Smooth muscle cell (in vitro differentiated cells): ENCODE data around the gene WDR5. TPM values are rescaled to one million over a fixed set of nuclear protein-coding genes. Genes with fewer than 3 reads are reported as not detected.

Experiments used
- DNase-seq: peaks from one replicate; lab custom pipeline; 2025; ENCODE audit not compliant: unreplicated experiment; lab: John Stamatoyannopoulos, UW
- H2AFZ ChIP-seq: fragments of 200-600 bp; sonication (generic); 2 replicates; pipeline ENCODE4 v1.6.0; 2016; ENCODE audit warnings: antibody characterized with exemption, low read depth, mild to moderate bottlenecking
- H3F3A ChIP-seq: fragments of 200-600 bp; sonication (generic); 2 replicates; pipeline ENCODE4 v1.6.0; 2017; ENCODE audit warnings: antibody characterized with exemption, low read depth
- H3K27ac ChIP-seq: fragments of 200-600 bp; sonication (generic); 2 replicates; pipeline ENCODE4 v1.5.1; 2016; ENCODE audit warnings: low read depth, mild to moderate bottlenecking
- H3K27me3 ChIP-seq: fragments of 200-600 bp; sonication (generic); 2 replicates; pipeline ENCODE4 v1.6.1; 2016; ENCODE audit warnings: low read depth, mild to moderate bottlenecking
- H3K36me3 ChIP-seq: fragments of 200-600 bp; sonication (generic); 2 replicates; pipeline ENCODE4 v1.5.1; 2016; ENCODE audit warnings: low read depth
- H3K4me1 ChIP-seq: fragments of 200-600 bp; sonication (generic); 2 replicates; pipeline ENCODE4 v1.5.1; 2016; ENCODE audit warnings: low read depth
- H3K4me2 ChIP-seq: fragments of 200-600 bp; sonication (generic); 2 replicates; pipeline ENCODE4 v1.6.0; 2016; ENCODE audit warnings: mild to moderate bottlenecking
- H3K4me3 ChIP-seq: fragments of 200-600 bp; sonication (generic); 2 replicates; pipeline ENCODE4 v1.5.1; 2016; ENCODE audit warnings: mild to moderate bottlenecking
- H3K79me2 ChIP-seq: fragments of 200-600 bp; sonication (generic); 2 replicates; pipeline ENCODE4 v1.6.0; 2016; ENCODE audit warnings: low read depth, mild to moderate bottlenecking
- H3K9ac ChIP-seq: fragments of 200-600 bp; sonication (generic); 2 replicates; pipeline ENCODE4 v1.6.0; 2016; ENCODE audit warnings: low read depth
- H3K9me3 ChIP-seq: fragments of 200-600 bp; sonication (generic); replicated peaks from 2 replicates; pipeline ENCODE4 v1.5.1; 2016; ENCODE audit warnings: low read depth
- H4K20me1 ChIP-seq: fragments of 200-600 bp; sonication (generic); 2 replicates; pipeline ENCODE4 v1.6.0; 2016; ENCODE audit warnings: low read depth
- CTCF ChIP-seq: fragments of 200-600 bp; sonication (generic); IDR thresholded peaks from 2 replicates; pipeline ENCODE4 v1.5.1; 2017; ENCODE audit warnings: borderline replicate concordance, mild to moderate bottlenecking, antibody characterized with exemption; ENCODE audit not compliant: insufficient read depth, poor library complexity, severe bottlenecking
- WGBS: methylation state at CpG from one replicate; pipeline ENCODE4 v1.1.7; 2016; ENCODE audit warnings: low lambda C conversion rate; 5-methylcytosine and 5-hydroxymethylcytosine counted together
- polyA plus RNA-seq: library from polyadenylated mRNA; unstranded; fragments of >200 nt; fragmentation: Nextera tagmentation; extraction: Ambion mirVana; gene quantifications from 2 replicates; pipeline ENCODE4 v1.2.1, GENCODE V29; 2016
- total RNA-seq: library from RNA; depleted of rRNA; stranded (reverse); fragments of >200 nt; gene quantifications from 2 replicates; pipeline ENCODE4 v1.2.3, GENCODE V29; 2014

The WDR5 gene
- total and polyA plus RNA-seq, 2 experiments from 2014 or later: 9.8 to 15.7 TPM

- 96% methylated on average over 19 of the region's 29 CpGs for WGBS
- Histone ChIP-seq H3K27me3 (no peaks in the 10 kb centered on the region), H4K20me1 (no peaks in the 10 kb centered on the region), H3K79me2 (no peaks in the 10 kb centered on the region), H3K4me2 (no peak overlapping the region), H3K36me3 (no peaks in the 10 kb centered on the region), H3K4me3 (no peak overlapping the region), H2AFZ (no peak overlapping the region), H3K9me3 (no peaks in the 10 kb centered on the region), H3K27ac (no peak overlapping the region), H3F3A (no peaks in the 10 kb centered on the region), H3K4me1 (no peaks in the 10 kb centered on the region), H3K9ac (no peak overlapping the region)
- TF ChIP-seq CTCF: no peak
- DNase-seq: no peak
These were observed 44.3 kb downstream of the WDR5 start for GRCh38 chr9:134179918-134180785.

- Histone ChIP-seq H3K36me3 (no peaks in the 10 kb centered on the region), H3K4me2 (no peak overlapping the region), H3K27ac (no peak overlapping the region), H2AFZ (no peak overlapping the region), H3K4me3 (no peak overlapping the region), H3K9ac (no peak overlapping the region), H3F3A (no peaks in the 10 kb centered on the region), H3K79me2 (no peaks in the 10 kb centered on the region), H3K4me1 (no peaks in the 10 kb centered on the region), H3K9me3 (no peaks in the 10 kb centered on the region), H4K20me1 (no peaks in the 10 kb centered on the region), H3K27me3 (no peaks in the 10 kb centered on the region)
- 90% methylated on average over 20 of the region's 20 CpGs for WGBS
- TF ChIP-seq CTCF: no peak
- DNase-seq: no peak
These were observed 45.1 kb downstream of the WDR5 start for GRCh38 chr9:134180786-134181647.

GRCh38 chr9:134181648-134182034, 45.8 kb downstream of the WDR5 start:
- no peak overlapping the region for H3K9ac ChIP-seq
- H3K79me2 ChIP-seq: no peaks in the 10 kb centered on the region
- no peaks in the 10 kb centered on the region for H4K20me1 ChIP-seq
- DNase-seq: no peak
- 83% methylated on average over 8 of the region's 8 CpGs for WGBS
- H3K9me3 ChIP-seq: no peaks in the 10 kb centered on the region
- no peak overlapping the region for H3K27ac ChIP-seq
- no peak overlapping the region for H3K4me2 ChIP-seq
- no peak overlapping the region for H2AFZ ChIP-seq
- H3K4me1 ChIP-seq: no peaks in the 10 kb centered on the region
- H3K4me3 ChIP-seq: no peak overlapping the region
- no peak for TF ChIP-seq CTCF
- no peaks in the 10 kb centered on the region for H3K27me3 ChIP-seq
- H3K36me3 ChIP-seq: no peaks in the 10 kb centered on the region
- H3F3A ChIP-seq: no peaks in the 10 kb centered on the region
